Astrocyte of the cerebellum (primary cell): Measurements from ENCODE around the gene RPL12.
A peak's percentile ranks its signal among the peaks of the same experiment; 100 is the strongest.

Source experiments
- DNase-seq: peaks from one replicate; pipeline ENCODE4 v3.0.0-alpha.2; 2011; ENCODE audit warnings: low read depth
- H3K4me3 ChIP-seq: 2 replicates; pipeline ENCODE4 v1.5.1; 2011; ENCODE audit warnings: mild to moderate bottlenecking, low read depth, low read length, moderate library complexity
- in situ Hi-C: cut with HindIII; loops from 2 replicates; pipeline ENCODE4 v1.10.0; 2017; ENCODE audit warnings: low sequenced_read_pairs
- TF ChIP-seq, protein P1 (sequence below): IDR thresholded peaks from 2 replicates; pipeline ENCODE4 v1.5.1; 2012; ENCODE audit warnings: low read length, low read depth, moderate library complexity, mild to moderate bottlenecking; ENCODE audit errors: missing control alignments

Gene RPL12

DNA sequence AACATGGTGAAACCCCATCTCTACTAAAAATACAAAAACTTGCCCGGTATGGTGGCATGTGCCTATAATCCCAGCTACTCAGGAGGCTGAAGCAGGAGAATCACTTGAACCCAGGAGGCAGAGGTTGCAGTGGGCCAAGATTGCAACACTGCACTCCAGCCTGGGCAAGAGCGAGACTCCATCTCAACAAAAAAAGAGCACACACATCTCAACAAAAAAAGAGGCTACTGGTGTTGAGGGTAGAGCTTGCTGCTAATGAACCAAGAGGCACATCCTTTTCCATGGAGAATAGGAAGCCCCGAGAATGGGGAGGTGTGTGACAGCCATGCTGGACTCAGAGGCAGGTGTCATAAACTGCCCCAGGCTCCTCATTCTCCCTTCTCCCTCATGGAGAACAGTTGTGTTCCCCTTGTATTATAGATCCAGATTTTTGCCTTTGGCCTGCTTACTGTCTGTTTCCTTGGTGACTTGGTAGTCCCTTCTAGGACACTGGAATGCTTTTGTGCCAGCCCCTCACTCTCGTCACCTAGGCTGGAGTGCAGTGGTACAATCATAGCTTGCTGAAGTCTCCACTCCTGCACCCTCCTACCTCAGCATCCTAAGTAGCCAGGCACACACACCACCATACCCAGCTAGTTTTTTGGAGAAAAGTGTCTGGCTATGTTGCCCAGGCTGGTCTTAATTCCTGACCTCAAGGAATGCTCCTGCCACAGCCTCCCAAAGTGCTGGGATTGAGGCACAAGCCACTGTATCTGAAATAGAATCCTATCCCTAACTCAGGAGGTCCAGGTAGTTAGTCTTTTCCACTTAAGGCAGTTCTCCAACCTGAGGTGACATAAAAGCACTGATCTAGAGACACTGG, 5.1 kb downstream of the RPL12 start:
- H3K4me3 ChIP-seq, result no peak overlapping the region
- in situ Hi-C loops, result no loop called here
- TF ChIP-seq, protein P1, sequence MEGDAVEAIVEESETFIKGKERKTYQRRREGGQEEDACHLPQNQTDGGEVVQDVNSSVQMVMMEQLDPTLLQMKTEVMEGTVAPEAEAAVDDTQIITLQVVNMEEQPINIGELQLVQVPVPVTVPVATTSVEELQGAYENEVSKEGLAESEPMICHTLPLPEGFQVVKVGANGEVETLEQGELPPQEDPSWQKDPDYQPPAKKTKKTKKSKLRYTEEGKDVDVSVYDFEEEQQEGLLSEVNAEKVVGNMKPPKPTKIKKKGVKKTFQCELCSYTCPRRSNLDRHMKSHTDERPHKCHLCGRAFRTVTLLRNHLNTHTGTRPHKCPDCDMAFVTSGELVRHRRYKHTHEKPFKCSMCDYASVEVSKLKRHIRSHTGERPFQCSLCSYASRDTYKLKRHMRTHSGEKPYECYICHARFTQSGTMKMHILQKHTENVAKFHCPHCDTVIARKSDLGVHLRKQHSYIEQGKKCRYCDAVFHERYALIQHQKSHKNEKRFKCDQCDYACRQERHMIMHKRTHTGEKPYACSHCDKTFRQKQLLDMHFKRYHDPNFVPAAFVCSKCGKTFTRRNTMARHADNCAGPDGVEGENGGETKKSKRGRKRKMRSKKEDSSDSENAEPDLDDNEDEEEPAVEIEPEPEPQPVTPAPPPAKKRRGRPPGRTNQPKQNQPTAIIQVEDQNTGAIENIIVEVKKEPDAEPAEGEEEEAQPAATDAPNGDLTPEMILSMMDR, result no peak
- DNase-seq, result no peak

DNA sequence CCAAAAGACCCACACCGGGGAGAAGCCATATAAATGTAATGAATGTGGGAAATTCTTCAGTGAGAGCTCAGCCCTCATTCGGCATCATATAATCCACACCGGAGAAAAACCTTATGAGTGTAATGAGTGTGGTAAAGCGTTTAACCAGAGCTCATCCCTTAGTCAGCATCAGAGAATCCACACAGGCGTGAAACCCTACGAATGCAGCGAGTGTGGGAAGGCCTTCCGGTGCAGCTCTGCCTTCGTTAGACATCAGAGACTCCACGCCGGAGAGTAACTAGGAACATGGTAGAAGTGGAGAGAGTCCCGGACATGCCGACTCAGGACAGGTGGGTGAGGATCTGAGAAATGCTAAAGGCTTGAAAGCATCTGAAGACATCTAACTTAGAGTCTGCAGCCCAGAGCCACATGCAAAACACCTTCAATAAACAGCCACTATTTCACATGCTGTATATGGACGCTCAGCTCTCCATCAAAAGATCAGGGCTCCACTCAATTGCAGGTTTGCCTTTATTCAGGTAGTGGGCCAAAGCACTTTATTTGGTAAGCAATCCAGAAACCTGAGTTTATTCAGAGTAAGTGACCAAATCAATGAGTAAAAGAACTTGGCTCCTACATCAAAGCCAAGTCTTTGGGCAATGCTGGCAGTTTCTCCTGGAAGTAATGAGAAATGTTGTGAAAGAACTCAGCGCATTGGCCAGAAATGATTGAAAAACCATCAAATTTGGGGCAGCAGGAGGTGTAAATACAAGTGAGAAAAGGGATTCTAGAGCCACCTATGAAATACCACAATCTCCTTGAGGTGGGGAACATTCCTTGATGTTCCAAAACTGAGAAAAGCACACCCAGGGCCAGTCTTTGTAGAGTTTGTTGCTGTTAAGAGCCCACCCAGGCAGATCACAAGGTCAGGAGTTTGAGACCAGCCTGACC, 6.0 kb downstream of the RPL12 start:
- in situ Hi-C loops, result no loop called here
- TF ChIP-seq, protein P1, result no peak
- DNase-seq, result no peak

DNA sequence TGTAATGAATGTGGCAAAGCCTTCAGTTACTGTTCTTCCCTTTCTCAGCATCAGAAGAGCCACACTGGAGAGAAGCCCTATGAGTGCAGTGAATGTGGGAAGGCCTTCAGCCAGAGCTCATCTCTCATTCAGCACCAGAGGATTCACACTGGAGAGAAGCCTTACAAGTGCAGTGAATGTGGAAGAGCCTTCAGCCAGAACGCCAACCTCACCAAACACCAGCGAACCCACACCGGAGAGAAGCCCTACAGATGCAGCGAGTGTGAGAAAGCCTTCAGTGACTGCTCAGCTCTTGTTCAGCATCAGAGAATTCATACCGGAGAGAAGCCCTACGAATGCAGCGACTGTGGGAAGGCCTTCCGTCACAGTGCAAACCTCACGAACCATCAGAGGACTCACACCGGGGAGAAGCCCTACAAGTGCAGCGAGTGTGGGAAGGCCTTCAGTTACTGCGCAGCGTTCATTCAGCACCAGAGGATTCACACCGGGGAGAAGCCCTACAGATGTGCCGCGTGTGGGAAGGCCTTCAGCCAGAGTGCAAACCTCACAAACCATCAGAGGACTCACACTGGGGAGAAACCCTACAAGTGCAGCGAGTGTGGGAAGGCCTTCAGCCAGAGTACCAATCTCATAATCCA, 6.8 kb downstream of the RPL12 start:
- TF ChIP-seq, protein P1, result no peak
- in situ Hi-C loops, result no loop called here
- no peak for DNase-seq

More for the DNA sequence above, 6.0 kb downstream of the RPL12 start:
- H3K4me3 ChIP-seq, result no peak overlapping the region

DNA sequence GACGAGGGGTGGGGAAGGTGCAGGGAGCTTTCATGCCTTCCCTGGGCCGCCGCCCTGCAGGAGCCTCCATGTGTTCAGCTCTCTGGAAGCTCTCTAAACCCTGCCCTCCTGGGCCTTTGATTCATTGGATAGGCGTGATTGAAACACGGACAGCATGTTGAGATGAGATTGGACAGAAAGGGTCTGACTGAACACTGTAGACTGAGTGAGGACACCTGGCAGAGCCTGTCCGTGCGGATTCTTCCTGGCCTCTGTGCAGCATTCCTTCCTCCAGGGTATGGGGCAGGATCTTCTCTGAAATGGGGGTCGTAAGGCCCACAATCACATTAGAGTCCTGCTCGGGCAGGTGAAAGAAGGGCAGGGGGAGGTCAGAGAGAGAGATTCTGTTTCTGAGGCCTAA, 12.8 kb downstream of the RPL12 start:
- DNase-seq, result no peak
- in situ Hi-C loops, result no loop called here
- TF ChIP-seq, protein P1, result no peak
- no peak overlapping the region for H3K4me3 ChIP-seq

More for the DNA sequence above, 6.8 kb downstream of the RPL12 start:
- no peak overlapping the region for H3K4me3 ChIP-seq

DNA sequence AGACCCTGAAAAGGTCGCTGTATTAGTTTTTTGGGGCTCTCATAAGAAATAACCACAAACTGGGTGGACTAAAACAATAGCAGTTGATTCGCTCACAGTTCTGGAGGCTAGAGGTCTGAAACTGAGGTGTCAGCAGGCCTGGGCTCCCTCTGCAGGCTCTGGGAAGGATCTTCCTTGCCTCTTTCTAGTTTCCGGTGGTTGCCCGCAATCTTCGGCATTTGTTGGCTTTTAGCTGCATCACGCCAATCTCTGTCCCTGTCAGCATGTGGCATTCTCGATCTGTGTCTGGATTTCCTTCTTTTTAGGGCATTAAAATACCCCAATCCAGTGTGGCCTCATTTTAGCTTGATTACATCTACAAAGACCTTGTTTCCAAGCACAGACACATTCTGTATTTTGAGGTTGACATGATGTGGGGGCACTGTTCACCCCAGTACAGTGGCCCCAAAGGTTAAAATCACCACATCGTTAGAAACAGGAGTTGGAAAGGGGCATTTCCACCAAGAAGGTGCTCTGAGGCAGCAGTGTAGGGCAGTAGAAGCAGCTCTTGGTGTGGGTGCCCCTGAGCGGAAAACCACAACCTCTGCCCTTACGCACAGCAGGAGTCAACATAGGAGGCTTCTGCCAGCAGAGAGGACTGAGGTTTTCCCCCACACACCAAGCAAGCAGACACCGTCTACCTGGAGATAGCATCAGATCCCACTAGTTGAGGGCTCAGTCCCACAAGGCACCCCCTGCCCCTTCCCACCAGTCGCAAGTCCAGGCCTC, 13.5 kb downstream of the RPL12 start:
- DNase-seq, result no peak
- TF ChIP-seq, protein P1, result peak; percentile 22
- in situ Hi-C loops, result no loop called here
- H3K4me3 ChIP-seq, result no peak overlapping the region

DNA sequence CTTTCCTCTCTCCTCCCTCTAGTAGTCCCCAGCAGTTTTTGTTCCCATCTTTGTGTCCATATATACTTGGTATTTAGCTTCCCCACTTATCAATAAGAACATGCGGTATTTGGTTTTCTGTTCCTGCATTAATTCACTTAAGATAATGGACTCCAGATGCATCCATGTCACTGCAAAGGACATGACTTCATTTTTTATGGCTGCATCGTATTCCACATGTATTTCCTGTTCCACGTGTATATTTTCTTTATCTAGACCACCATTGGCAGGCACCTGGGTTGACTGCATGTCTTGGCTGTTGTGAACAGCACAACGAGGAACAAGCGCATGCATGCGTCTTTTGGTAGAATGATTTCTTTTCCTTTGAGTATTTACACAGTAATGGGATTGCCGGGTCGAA, 20.8 kb downstream of the RPL12 start:
- in situ Hi-C loops, result no loop called here
- no peak for DNase-seq
- TF ChIP-seq, protein P1, result no peak
- H3K4me3 ChIP-seq, result no peak overlapping the region
